Mesendoderm (in vitro differentiated cells): ENCODE data around the gene CFAP100.

Experiments
- DNase-seq: peaks from one replicate; pipeline ENCODE4 v3.0.0; 2013
- H2AK5ac ChIP-seq: 2 replicates; pipeline ENCODE4 v1.6.1; 2013; ENCODE audit warnings: low read length, inconsistent platforms
- H2BK120ac ChIP-seq: 2 replicates; pipeline ENCODE4 v1.6.1; 2013; ENCODE audit warnings: low read depth, mild to moderate bottlenecking, low read length, moderate library complexity, mixed read lengths
- H2BK15ac ChIP-seq: replicated peaks from 2 replicates; pipeline ENCODE4 v1.6.1; 2013; ENCODE audit warnings: low read depth, mild to moderate bottlenecking, moderate library complexity
- H2BK5ac ChIP-seq: 2 replicates; pipeline ENCODE4 v1.6.1; 2013; ENCODE audit warnings: low read length, inconsistent platforms
- H3K18ac ChIP-seq: 2 replicates; pipeline ENCODE4 v1.6.1; 2013; ENCODE audit warnings: mild to moderate bottlenecking, low read length, mixed read lengths
- H3K23ac ChIP-seq: one replicate; pipeline ENCODE4 v1.6.1; 2013; ENCODE audit warnings: low read length
- H3K27ac ChIP-seq: 2 replicates; pipeline ENCODE4 v1.5.1; 2013; ENCODE audit warnings: low read depth, mild to moderate bottlenecking, inconsistent platforms, low read length, moderate library complexity
- H3K27me3 ChIP-seq: 2 replicates; pipeline ENCODE4 v1.6.1; 2013; ENCODE audit warnings: low read length, control low read depth, mild to moderate bottlenecking, inconsistent platforms; ENCODE audit not compliant: insufficient read depth, poor library complexity
- H3K36me3 ChIP-seq: 2 replicates; pipeline ENCODE4 v1.6.1; 2013; ENCODE audit warnings: low read length, inconsistent platforms; ENCODE audit not compliant: control insufficient read depth, insufficient read depth
- H3K4ac ChIP-seq: one replicate; pipeline ENCODE4 v1.6.1; 2013; ENCODE audit warnings: low read depth, mild to moderate bottlenecking, low read length, moderate library complexity
- H3K4me1 ChIP-seq: 2 replicates; pipeline ENCODE4 v1.6.1; 2013; ENCODE audit warnings: low read depth, low read length, inconsistent platforms; ENCODE audit not compliant: control insufficient read depth
- H3K4me2 ChIP-seq: 2 replicates; pipeline ENCODE4 v1.6.1; 2013; ENCODE audit warnings: low read length
- H3K4me3 ChIP-seq: 2 replicates; pipeline ENCODE4 v1.5.1; 2013; ENCODE audit warnings: mild to moderate bottlenecking, low read length
- H3K56ac ChIP-seq: one replicate; pipeline ENCODE4 v1.6.1; 2013; ENCODE audit warnings: low read length
- H3K79me1 ChIP-seq: 2 replicates; pipeline ENCODE4 v1.6.1; 2013; ENCODE audit warnings: low read length, inconsistent platforms
- H3K79me2 ChIP-seq: 2 replicates; pipeline ENCODE4 v1.6.1; 2013; ENCODE audit warnings: mild to moderate bottlenecking, low read length; ENCODE audit not compliant: control insufficient read depth, insufficient read depth
- H3K9ac ChIP-seq: 2 replicates; pipeline ENCODE4 v1.6.1; 2013; ENCODE audit warnings: low read length, inconsistent platforms
- H4K5ac ChIP-seq: one replicate; pipeline ENCODE4 v1.6.1; 2013; ENCODE audit warnings: low read length
- H4K8ac ChIP-seq: one replicate; pipeline ENCODE4 v1.6.1; 2013; ENCODE audit warnings: low read depth, mild to moderate bottlenecking, control low read depth, low read length, moderate library complexity
- WGBS: extraction: QIAGEN DNeasy Blood & Tissue Kit; methylation state at CpG from one replicate; pipeline ENCODE4 v1.1.7; 2013; ENCODE audit warnings: low lambda C conversion rate, missing lambda C conversion rate; ENCODE audit not compliant: insufficient coverage; ENCODE audit errors: extremely low coverage; 5-methylcytosine and 5-hydroxymethylcytosine counted together

Gene CFAP100

DNA sequence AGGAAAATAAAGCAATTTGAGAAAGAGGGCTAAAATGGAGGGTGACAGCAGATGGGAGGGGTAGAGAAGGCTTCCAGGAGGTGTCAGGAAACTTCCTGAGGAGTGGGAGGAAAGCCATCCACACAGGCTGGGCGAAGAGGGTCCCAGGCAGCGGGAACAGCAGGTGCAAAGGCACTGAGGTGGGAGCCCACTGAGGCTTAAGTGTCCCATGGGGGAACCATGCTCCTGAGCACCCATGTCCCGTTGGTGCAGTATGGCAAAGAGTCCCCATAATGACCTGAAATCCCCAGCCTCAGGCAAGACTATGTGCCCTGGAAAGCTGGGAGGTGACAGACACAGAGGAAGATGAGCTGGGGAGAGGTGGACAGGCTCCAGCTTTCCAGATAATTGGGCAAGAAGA is 30.0 kb downstream of the CFAP100 start:
- WGBS = no CpG with 5 or more reads among the region's 3 CpGs
- Histone ChIP-seq H2AK5ac (no peak overlapping the region), H3K4me3 (no peak overlapping the region)

DNA sequence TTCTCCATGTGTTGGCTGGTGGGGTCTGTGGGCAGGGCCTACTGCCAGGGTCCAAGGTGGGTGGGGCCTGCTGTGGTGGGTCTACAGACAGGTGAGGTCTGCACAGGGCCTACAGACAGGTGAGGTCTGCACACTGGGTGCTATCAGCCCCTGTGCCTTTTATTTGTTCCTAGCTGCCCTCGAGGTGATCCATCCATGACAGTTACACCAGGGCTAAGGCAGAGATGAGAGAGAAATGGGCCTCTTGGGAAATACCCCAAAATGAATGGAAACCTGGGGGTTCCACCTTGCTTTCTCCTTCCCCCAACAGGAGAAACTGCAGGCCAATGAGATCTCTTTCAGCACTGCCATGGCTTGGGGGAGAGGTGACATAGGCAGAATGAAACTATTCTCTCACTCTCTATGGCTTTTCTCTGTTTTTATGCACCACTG is 36.4 kb downstream of the CFAP100 start:
- no peak overlapping the region for H4K8ac ChIP-seq
- no CpG with 5 or more reads among the region's 1 CpG for WGBS
- no peaks in the 10 kb centered on the region for H3K27me3 ChIP-seq
- H2AK5ac ChIP-seq = no peak overlapping the region
- H2BK120ac ChIP-seq = no peak overlapping the region
- H3K79me1 ChIP-seq = no peaks in the 10 kb centered on the region
- H3K9ac ChIP-seq = no peak overlapping the region
- no peaks in the 10 kb centered on the region for H3K4me1 ChIP-seq
- no peak overlapping the region for H3K4me3 ChIP-seq
- H3K4ac ChIP-seq = no peak overlapping the region
- no peak overlapping the region for H3K4me2 ChIP-seq
- no peak overlapping the region for H3K18ac ChIP-seq
- no peaks in the 10 kb centered on the region for H3K36me3 ChIP-seq
- no peak overlapping the region for H4K5ac ChIP-seq
- no peak for DNase-seq
- no peak overlapping the region for H2BK5ac ChIP-seq
- no peak overlapping the region for H2BK15ac ChIP-seq
- no peak overlapping the region for H3K23ac ChIP-seq
- no peak overlapping the region for H3K56ac ChIP-seq
- no peak overlapping the region for H3K27ac ChIP-seq
- H3K79me2 ChIP-seq = no peaks in the 10 kb centered on the region

More for the DNA sequence above, 30.0 kb downstream of the CFAP100 start:
- H4K8ac ChIP-seq = no peak overlapping the region
- H4K5ac ChIP-seq = no peak overlapping the region
- no peaks in the 10 kb centered on the region for H3K79me1 ChIP-seq
- H3K27me3 ChIP-seq = no peaks in the 10 kb centered on the region
- no peak for DNase-seq
- H3K79me2 ChIP-seq = no peaks in the 10 kb centered on the region
- no peak overlapping the region for H3K27ac ChIP-seq
- H2BK5ac ChIP-seq = no peak overlapping the region
- H3K4me1 ChIP-seq = no peaks in the 10 kb centered on the region
- no peaks in the 10 kb centered on the region for H3K36me3 ChIP-seq
- H3K4me2 ChIP-seq = no peak overlapping the region
- H2BK120ac ChIP-seq = no peak overlapping the region
- no peak overlapping the region for H2BK15ac ChIP-seq
- no peak overlapping the region for H3K56ac ChIP-seq
- no peak overlapping the region for H3K9ac ChIP-seq
- H3K4ac ChIP-seq = no peak overlapping the region
- no peak overlapping the region for H3K18ac ChIP-seq
- no peak overlapping the region for H3K23ac ChIP-seq

DNA sequence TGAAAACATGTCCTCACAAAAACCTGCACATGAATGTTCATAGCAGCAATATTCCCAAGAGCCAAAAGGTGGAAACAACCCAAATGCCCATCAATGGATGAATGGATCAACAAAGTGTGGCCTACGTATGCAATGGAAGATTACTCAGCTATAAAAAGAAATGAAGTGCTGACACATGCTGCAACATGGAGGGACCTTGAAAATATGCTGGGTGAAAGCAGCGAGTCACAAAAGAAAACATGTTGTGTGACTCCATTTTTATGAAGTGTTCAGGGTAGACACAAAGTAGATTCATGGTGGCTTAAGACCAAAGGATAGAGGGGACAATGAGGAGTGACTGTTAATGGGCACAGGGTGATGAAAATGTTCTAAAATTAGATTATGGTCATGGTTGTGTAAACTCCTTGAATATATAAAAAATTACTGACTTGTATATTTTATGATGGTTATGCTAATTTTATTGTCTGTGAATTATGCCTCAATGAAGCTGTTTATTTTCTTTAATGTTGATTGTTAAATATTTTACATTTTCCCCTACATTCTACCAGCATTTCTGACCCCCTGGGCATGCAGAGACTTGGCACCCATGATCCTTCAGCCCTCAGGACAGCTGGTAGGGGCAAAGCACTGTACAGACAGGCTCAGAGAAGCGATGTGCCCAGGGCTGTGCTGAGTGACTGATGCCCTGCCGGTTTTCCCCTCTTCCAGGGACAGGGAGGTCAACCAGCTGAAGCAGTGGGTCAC is 37.8 kb downstream of the CFAP100 start:
- Histone ChIP-seq H2BK5ac (no peak overlapping the region), H3K56ac (no peak overlapping the region), H3K4ac (no peak overlapping the region), H3K4me3 (no peak overlapping the region), H3K79me1 (no peaks in the 10 kb centered on the region), H3K9ac (no peak overlapping the region), H2BK15ac (no peak overlapping the region), H3K79me2 (no peaks in the 10 kb centered on the region), H3K4me1 (no peaks in the 10 kb centered on the region), H2BK120ac (no peak overlapping the region), H4K5ac (no peak overlapping the region), H4K8ac (no peak overlapping the region), H3K23ac (no peak overlapping the region), H3K36me3 (no peaks in the 10 kb centered on the region), H3K18ac (no peak overlapping the region), H3K27ac (no peak overlapping the region), H2AK5ac (no peak overlapping the region), H3K4me2 (no peak overlapping the region), H3K27me3 (no peaks in the 10 kb centered on the region)
- WGBS = no CpG with 5 or more reads among the region's 4 CpGs
- DNase-seq = no peak

DNA sequence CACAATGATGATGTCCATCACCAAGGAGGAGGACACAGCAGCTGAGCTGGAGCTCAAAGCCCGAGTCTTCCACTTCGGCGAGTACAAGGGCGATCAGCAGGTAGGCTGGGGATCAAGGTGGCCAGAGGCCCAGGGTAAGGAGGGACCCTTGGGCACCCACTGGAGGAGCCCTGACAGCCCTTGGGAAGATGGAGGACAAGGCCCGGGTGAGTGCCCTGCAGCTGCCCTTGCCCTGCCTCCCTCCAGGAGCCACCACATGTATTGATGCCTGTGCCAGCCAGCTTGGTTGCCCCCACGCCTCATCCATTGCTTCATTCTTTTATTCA is 38.4 kb downstream of the CFAP100 start:
- Histone ChIP-seq H4K8ac (no peak overlapping the region), H3K4me3 (no peak overlapping the region), H4K5ac (no peak overlapping the region), H3K36me3 (no peaks in the 10 kb centered on the region), H2BK5ac (no peak overlapping the region), H3K56ac (no peak overlapping the region), H3K27me3 (no peaks in the 10 kb centered on the region), H3K27ac (no peak overlapping the region), H3K23ac (no peak overlapping the region), H2BK120ac (no peak overlapping the region), H2BK15ac (no peak overlapping the region), H3K4me1 (no peaks in the 10 kb centered on the region), H3K9ac (no peak overlapping the region), H3K18ac (no peak overlapping the region), H3K4me2 (no peak overlapping the region), H2AK5ac (no peak overlapping the region), H3K4ac (no peak overlapping the region), H3K79me2 (no peaks in the 10 kb centered on the region), H3K79me1 (no peaks in the 10 kb centered on the region)
- no CpG with 5 or more reads among the region's 6 CpGs for WGBS
- no peak for DNase-seq

DNA sequence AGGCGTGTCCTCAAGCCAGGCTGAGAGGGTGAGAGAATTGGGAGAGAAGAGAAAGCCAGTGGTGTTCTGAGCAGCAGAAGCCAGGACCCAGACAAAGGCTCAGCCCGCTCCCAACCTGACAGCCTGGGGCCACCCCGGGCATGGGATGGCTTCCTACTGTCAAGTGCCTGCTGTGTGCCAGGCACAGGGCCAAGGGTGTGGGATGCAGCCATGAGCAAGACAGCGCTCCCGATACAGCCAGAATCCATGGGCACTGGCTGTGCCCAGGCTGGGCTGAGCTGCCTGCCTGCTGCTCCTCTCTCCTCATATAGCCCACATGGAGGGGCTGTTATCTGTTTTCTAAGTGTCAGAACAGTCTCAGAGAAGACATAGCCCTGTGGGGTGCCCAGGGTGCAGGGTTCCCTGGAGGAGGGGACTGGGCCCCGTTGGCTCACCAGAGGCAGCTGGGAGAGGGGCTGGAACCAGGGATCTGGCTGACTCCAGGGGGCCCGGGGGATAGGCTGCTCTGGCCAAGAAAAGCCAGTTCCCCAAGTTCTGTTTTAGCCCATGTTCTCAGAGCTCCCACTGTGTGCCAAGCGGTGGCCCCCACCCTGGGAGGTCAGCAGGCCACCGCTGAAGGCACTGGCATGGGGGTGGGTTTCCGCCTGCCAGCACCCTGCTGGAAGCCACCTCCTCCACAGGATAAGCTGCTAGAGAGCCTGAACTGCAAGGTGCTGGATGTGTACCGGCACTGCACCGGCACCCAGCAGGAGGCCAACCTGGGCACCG is 39.0 kb downstream of the CFAP100 start:
- no peak overlapping the region for H4K5ac ChIP-seq
- DNase-seq = no peak
- no CpG with 5 or more reads among the region's 13 CpGs for WGBS

More for the DNA sequence above, 39.0 kb downstream of the CFAP100 start:
- Histone ChIP-seq H3K9ac (no peak overlapping the region), H3K79me1 (no peaks in the 10 kb centered on the region), H3K23ac (no peak overlapping the region), H2BK15ac (no peak overlapping the region), H3K27ac (no peak overlapping the region), H3K79me2 (no peaks in the 10 kb centered on the region), H3K36me3 (no peaks in the 10 kb centered on the region), H2BK120ac (no peak overlapping the region), H2BK5ac (no peak overlapping the region), H2AK5ac (no peak overlapping the region), H3K18ac (no peak overlapping the region), H4K8ac (no peak overlapping the region), H3K27me3 (no peaks in the 10 kb centered on the region), H3K4me1 (no peaks in the 10 kb centered on the region), H3K4me2 (no peak overlapping the region), H3K4ac (no peak overlapping the region), H3K56ac (no peak overlapping the region), H3K4me3 (no peak overlapping the region)
